ENCODE results near the gene IGLON5.

GRCh38 chr19:51327066-51328001 lies 15.9 kb downstream of the IGLON5 start:
- no peak for TF ChIP-seq PAX5 (IDR thresholded peaks at IDR 0.05; ENCODE audit: insufficient read depth, low read length, severe bottlenecking)
- TF ChIP-seq TAF1 (IDR thresholded peaks at IDR 0.05; ENCODE audit: low read depth, low read length) = no peak
- TF ChIP-seq POLR2A (IDR thresholded peaks at IDR 0.05; ENCODE audit: low read depth, low read length) = no peak

Data from GM12891 (cell line).